Lung microvascular endothelial cell (primary cell): ENCODE measurements around the gene SSBP3. TPM values are rescaled to one million over a fixed set of nuclear protein-coding genes. Genes with fewer than 3 reads are reported as not detected.

Source experiments
- DNase-seq, 2 donors: peaks; one replicate each; pipeline versions ENCODE4 v3.0.0 to v3.0.0-alpha.2; 2010; ENCODE audit warnings: low read depth in 2 of 2
- total RNA-seq: library from RNA; depleted of rRNA; stranded (reverse); fragments of >200 nt; gene quantifications from 2 replicates; pipeline ENCODE4 v1.2.1, GENCODE V29; 2014

The SSBP3 gene
- total RNA-seq, 1 donor from 2014 or later: 10.3 TPM

DNA sequence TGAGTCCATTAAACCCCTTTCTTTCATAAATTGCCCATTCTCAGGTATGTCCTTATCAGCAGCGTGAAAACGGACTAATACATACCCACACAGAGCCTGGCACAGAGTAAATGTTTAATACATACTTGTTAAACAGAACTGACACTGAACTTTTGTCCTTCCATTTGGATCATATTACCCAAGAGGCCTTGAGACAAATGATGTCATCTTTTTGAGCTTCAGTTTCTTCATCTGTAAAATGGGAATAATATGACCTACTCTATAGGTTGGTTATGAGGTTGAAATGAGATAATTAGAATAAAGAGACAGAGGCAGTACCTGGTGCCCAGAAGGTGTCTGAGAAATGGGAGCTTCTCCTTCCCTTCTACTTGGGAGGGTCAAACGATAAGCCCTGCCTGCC is 220.1 kb downstream of the SSBP3 start:
- DNase-seq: no peak

DNA sequence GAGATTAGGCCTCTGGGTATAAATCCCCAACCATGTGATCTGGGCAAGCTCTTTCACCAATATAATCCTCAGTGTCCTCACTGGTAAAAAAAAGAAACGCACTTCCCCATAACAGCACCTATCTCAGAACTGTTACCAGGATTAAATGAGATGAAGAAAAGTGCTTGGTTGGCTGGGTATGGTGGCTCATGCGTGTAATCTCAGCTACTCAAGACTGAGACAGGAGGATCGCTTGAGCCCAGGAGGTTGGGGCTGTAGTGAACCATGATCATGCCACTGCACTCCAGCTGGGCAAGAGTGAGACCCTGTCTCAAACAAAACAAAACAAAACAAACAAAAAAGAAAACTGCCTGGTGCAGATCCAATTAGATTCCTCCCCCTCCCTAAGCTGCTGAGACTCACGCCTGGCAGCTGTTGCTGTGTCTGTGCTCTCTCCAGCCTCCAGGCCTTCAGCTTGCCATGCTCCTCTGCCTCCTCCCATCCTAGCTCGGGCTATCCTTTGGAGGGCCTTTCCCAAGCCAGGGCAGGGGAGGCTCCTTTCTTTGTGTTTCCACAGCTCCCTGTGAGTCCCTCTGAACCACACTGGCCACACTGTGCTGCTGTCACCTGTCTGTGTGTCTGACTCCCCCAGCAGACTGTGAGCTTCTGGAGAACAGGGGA is 225.4 kb downstream of the SSBP3 start:
- no peak for DNase-seq

DNA sequence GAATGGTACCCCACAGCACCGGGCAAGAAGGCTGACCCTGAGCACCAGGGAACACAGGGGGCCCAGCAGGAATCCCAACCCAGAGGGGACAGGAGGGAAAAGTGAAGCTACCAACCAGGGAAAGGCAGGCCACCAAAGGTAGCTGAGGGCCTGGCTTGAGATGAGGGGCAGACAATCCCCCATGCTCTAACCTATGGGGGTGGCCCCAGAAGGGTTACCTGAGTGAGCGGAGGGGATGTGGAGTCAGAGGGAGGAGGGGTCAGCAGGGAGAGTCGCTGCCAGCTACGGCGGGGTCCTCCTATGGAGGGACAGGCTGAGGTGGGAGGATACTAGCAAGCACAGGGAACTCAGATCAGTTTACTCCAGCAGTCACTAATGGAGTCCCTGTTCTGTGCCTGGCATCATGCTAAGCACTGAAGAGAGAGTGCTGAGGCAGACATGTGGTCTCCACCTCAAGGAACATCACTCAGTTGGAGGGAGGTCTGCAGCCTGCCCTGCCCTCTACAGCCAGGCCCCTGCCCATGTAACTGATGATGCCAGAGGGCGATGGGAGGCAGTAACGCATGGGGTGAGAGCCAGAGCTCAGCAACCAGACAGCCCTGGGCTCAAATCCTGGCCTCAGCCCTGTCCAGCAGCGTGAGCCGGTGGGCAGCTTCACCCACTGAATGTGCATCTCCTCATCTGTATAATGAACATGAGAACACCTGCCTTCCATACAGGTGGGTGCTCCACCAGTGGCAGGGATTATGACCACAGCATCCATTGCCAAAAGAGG is 227.7 kb downstream of the SSBP3 start:
- DNase-seq: no peak

DNA sequence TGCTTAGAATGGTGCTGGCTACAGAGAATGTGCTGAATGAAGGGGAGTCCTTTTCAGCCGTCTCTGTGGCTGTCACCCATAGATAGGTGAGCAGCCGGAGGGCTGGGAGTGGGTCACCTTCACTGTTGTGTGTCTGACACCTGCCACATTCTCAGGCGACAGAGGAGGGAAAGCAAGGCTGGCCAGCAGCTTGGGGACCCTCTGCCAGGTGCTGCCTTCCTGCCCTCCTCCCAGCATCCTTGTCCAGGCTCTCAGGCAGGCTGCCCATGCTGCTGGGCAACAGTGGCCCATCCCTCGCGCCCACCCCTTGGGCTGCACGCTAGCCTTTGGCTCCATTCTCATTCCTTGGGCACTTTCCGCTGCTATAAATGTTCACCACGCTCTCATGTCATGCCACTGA is 228.5 kb downstream of the SSBP3 start:
- DNase-seq: no peak

DNA sequence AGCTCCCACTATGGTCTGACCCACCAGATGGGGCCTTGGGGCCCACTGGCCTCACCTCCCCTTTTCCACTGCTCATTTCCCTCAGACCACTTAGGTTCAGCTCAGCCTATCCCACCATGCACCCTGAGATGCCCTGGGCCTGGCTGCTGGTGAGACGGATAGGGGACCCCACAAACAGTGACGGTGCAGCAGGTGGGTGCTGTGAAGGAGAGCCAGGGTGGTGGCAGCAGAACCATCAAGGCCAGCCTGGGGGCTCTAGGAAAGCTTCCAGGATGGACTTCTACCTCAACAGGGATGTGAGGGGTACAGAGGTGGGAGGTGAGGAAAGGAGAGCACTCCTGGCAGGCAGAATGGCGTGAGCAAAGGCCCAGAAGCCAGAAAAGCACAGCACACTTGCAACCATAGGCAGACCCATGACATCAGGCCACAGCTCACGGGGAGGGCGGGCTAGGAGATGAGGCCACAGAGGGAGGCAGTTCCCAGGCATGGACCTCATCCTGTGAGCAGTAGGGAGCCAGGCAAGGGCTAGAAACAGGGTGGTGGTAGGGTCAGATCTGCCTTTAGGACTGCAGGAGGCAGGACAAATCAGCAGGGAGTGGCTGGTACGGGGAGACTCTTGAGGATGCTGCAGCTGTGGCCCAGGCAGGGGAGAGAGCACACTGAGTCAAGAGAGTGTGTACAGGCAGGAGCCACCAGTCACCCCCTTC is 229.4 kb downstream of the SSBP3 start:
- DNase-seq: no peak

Other genes starting within 250 kb of the SSBP3 start
- gene CYB5RL, start 206.4 kb downstream of the SSBP3 start, total RNA-seq: 2.6 and 4.2 TPM in 2 replicates
- gene MRPL37, start 206.2 kb downstream of the SSBP3 start, total RNA-seq: 35.5 and 46.2 TPM in 2 replicates
- 0.40 and 3.1 TPM in 2 replicates for gene ACOT11, start 141.8 kb upstream of the SSBP3 start, total RNA-seq
- gene FAM151A, start 217.1 kb upstream of the SSBP3 start, total RNA-seq: not detected in 2 replicates
- gene MROH7, start 235.4 kb upstream of the SSBP3 start, total RNA-seq: under 0.01 TPM in 1 of 2 replicates, not detected in the other